DND-41 (cell line): ENCODE measurements around the gene HTT.
A peak's percentile ranks its signal among the peaks of the same experiment; 100 is the strongest.

ENCODE experiments used
- ATAC-seq: fragments of 200-7000 bp; cut with Tn5 transposase; 3 replicates; pipeline ENCODE4 v1.9.1; 2021; ENCODE audit warnings: low read depth; ENCODE audit not compliant: insufficient read depth
- DNase-seq: peaks from one replicate; pipeline ENCODE4 v3.0.0-alpha.2; 2020
- H2AFZ ChIP-seq: 2 replicates; pipeline ENCODE4 v1.6.0; 2012; ENCODE audit warnings: low read depth, low read length
- H3K27ac ChIP-seq: 2 replicates; pipeline ENCODE4 v1.5.1; 2012; ENCODE audit warnings: low read length, inconsistent platforms
- H3K27me3 ChIP-seq: fragments of 200-600 bp; sonication (generic); 2 replicates; pipeline ENCODE4 v1.6.0; 2012; ENCODE audit warnings: low read length, mild to moderate bottlenecking, inconsistent platforms; ENCODE audit not compliant: insufficient read depth, poor library complexity
- H3K36me3 ChIP-seq: 2 replicates; pipeline ENCODE4 v1.5.1; 2012; ENCODE audit warnings: low read length, inconsistent platforms; ENCODE audit not compliant: insufficient read depth
- H3K4me1 ChIP-seq: 2 replicates; pipeline ENCODE4 v1.5.1; 2012; ENCODE audit warnings: mild to moderate bottlenecking, low read length; ENCODE audit not compliant: insufficient read depth
- H3K4me2 ChIP-seq: 2 replicates; pipeline ENCODE4 v1.6.0; 2012; ENCODE audit warnings: mild to moderate bottlenecking, moderate library complexity, low read length, inconsistent platforms; ENCODE audit not compliant: insufficient read depth
- H3K4me3 ChIP-seq, 2 experiments: fragments of 200-600 bp in 1 of 2; shearing (Covaris generic) in 1 of 2; 2 replicates each; pipeline ENCODE4 v1.5.1; 2012 to 2016; ENCODE audit warnings: inconsistent platforms in 2 of 2, low read length in 2 of 2, mild to moderate bottlenecking in 2 of 2, low read depth in 1 of 2, moderate library complexity in 1 of 2
- H3K79me2 ChIP-seq: 2 replicates; pipeline ENCODE4 v1.6.0; 2012; ENCODE audit warnings: low read length, inconsistent platforms; ENCODE audit not compliant: insufficient read depth
- H3K9ac ChIP-seq: 2 replicates; pipeline ENCODE4 v1.6.0; 2012; ENCODE audit warnings: low read depth, mild to moderate bottlenecking, inconsistent platforms, low read length, moderate library complexity
- H3K9me3 ChIP-seq: 2 replicates; pipeline ENCODE4 v1.5.1; 2012; ENCODE audit warnings: low read length, moderate library complexity, mild to moderate bottlenecking, inconsistent platforms; ENCODE audit not compliant: insufficient read depth, severe bottlenecking
- H4K20me1 ChIP-seq: 2 replicates; pipeline ENCODE4 v1.6.0; 2012; ENCODE audit warnings: low read length; ENCODE audit not compliant: insufficient read depth
- EZH2 ChIP-seq: IDR thresholded peaks from 3 replicates; pipeline ENCODE4 v1.6.1; 2012; ENCODE audit warnings: borderline replicate concordance, low read depth, mild to moderate bottlenecking, moderate library complexity, low read length, inconsistent platforms; ENCODE audit not compliant: severe bottlenecking
- TF ChIP-seq, protein P1 (sequence below): IDR thresholded peaks from 2 replicates; pipeline ENCODE4 v1.5.1; 2012; ENCODE audit warnings: borderline replicate concordance, low read length, moderate library complexity, mild to moderate bottlenecking; ENCODE audit not compliant: poor library complexity, severe bottlenecking; ENCODE audit errors: extremely low read depth

HTT gene

DNA sequence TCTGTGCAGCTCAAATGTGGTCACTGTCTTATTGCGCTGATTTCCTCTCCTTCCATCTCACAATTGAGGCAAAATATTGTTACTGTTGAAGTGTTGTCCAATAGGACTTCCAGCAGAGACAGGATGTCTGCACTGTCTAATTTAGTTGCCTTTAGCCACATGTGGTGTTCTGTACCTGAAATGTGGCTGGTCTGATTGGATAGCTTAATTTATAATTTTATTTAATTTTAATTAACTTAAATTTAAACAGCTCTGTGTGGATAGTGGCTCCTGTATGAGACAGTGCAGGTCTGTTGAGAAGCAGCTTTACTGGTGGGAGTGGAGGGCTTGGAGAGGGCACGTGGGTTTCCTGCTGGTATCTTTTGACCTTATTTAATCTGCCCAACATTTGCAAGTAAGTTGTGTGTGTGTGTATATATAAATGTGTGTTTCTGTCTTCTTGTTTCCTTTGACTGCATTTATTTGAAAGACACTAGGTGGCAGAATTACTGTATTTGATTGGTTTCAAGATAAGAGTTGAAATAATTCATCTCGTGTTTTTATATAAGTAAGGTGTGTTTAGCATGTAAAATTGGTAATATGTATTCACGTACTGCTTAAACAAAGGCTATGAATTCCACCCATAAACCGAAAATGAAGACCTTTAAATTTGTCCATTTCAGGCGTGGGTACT lies 119.2 kb downstream of the HTT start:
- TF ChIP-seq, protein P1, sequence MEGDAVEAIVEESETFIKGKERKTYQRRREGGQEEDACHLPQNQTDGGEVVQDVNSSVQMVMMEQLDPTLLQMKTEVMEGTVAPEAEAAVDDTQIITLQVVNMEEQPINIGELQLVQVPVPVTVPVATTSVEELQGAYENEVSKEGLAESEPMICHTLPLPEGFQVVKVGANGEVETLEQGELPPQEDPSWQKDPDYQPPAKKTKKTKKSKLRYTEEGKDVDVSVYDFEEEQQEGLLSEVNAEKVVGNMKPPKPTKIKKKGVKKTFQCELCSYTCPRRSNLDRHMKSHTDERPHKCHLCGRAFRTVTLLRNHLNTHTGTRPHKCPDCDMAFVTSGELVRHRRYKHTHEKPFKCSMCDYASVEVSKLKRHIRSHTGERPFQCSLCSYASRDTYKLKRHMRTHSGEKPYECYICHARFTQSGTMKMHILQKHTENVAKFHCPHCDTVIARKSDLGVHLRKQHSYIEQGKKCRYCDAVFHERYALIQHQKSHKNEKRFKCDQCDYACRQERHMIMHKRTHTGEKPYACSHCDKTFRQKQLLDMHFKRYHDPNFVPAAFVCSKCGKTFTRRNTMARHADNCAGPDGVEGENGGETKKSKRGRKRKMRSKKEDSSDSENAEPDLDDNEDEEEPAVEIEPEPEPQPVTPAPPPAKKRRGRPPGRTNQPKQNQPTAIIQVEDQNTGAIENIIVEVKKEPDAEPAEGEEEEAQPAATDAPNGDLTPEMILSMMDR, result peak; percentile 65
- TF ChIP-seq EZH2, result no peak
- H4K20me1 ChIP-seq, result peaks cover 7% of the 10 kb centered on the region; the same call in 1 of the 2 replicates
- H2AFZ ChIP-seq, result no peak overlapping the region
- no peak for DNase-seq
- H3K9me3 ChIP-seq, result no peaks in the 10 kb centered on the region
- no peak overlapping the region for H3K9ac ChIP-seq
- no peaks in the 10 kb centered on the region for H3K27me3 ChIP-seq
- no peak overlapping the region for H3K4me3 ChIP-seq
- H3K4me1 ChIP-seq, result peaks cover 16% of the 10 kb centered on the region
- H3K4me2 ChIP-seq, result no peak overlapping the region
- H3K27ac ChIP-seq, result no peak overlapping the region
- no peaks in the 10 kb centered on the region for H3K79me2 ChIP-seq
- H3K36me3 ChIP-seq, result peaks cover 70% of the 10 kb centered on the region
- ATAC-seq, result 0 out of 3 replicates have a peak, but pooled peaks have one; percentile 37

DNA sequence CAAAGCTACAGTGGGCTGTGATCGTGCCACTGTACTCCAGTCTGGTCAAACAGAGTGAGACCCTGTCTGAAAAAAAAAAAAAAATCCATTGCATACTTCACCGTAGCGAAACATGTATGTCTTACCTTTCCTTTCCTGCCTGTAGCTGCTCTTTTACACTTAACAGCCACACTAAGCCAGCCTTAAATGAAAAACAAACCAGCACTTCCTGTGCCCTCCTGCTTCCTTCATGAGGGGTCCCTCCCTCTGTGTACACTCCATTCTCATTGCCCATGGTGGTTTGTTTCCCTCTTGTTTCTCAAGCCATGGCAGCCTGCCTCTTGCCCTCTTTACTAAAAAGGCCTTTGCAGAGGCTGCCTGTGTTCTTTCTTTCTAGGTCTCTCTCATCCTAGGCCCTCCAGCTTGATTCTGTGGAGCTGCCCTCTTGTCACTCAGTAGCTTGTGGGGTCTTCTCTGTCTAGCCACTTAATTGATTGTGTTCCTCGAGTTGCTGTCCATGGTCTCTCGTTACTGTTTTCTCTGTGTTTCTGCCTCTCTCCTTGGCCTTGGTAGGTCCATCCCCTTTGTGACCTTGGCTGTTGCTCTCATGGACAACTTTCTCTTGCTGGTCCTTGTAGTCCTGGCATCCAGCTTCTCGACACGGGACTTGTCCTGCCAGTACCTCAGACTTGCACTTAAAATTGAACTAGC lies 122.3 kb downstream of the HTT start:
- Histone ChIP-seq H3K27me3 (no peaks in the 10 kb centered on the region), H3K36me3 (peaks cover 63% of the 10 kb centered on the region), H3K4me2 (no peak overlapping the region), H2AFZ (no peak overlapping the region), H3K4me1 (peaks cover 40% of the 10 kb centered on the region), H4K20me1 (peaks cover 7% of the 10 kb centered on the region; the same call in 1 of the 2 replicates), H3K27ac (peak overlapping the region; percentile 20), H3K79me2 (no peaks in the 10 kb centered on the region), H3K9ac (no peak overlapping the region), H3K4me3 (no peak overlapping the region), H3K9me3 (no peaks in the 10 kb centered on the region)
- peak; percentile 73 for ATAC-seq
- DNase-seq, result no peak
- TF ChIP-seq, protein P1, result no peak
- no peak for TF ChIP-seq EZH2

DNA sequence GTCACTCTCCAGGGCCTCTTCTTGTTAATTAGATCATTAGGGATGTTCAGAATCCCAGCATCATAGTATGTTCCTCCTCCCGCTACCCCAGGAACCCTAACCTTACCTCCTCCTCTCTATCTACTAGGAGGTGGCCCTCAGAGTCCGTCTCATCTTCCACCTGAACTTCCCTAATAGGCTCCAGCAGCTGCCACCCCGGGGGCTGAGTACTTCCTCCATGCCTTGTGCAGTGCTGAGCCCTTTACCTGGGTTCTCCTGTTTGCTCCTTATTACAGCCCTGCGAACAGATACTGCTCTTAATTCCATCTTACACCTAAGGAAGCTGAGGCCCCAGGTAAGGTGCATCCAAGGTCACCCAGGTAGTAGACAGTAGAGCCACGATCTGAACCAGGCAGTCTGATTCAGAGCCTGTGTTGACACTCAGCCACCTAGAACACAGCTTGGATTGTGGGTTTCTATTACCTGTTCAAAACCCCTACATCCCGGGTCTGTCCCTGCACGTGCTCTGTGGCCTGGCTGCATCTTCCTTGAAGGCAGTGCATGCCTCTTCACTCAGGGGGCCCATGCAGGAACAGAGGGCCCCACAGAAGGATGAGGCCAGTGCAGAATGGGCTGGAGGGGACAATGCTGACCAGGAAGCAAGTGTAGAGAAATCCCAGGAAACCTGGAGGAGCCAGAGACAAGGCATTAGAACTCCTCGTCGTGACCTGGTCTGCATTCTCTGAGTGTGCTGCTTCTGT lies 123.1 kb downstream of the HTT start:
- ATAC-seq (no peak), DNase-seq (no peak)
- H3K4me3 ChIP-seq, result no peak overlapping the region
- peaks cover 7% of the 10 kb centered on the region; the same call in 1 of the 2 replicates for H4K20me1 ChIP-seq
- H3K36me3 ChIP-seq, result peaks cover 58% of the 10 kb centered on the region
- no peak overlapping the region for H3K9ac ChIP-seq
- TF ChIP-seq, protein P1, result no peak
- TF ChIP-seq EZH2, result no peak
- H3K27me3 ChIP-seq, result no peaks in the 10 kb centered on the region
- H3K4me1 ChIP-seq, result peaks cover 47% of the 10 kb centered on the region
- no peaks in the 10 kb centered on the region for H3K9me3 ChIP-seq
- no peak overlapping the region for H2AFZ ChIP-seq
- peak overlapping the region; percentile 20 for H3K27ac ChIP-seq
- H3K79me2 ChIP-seq, result no peaks in the 10 kb centered on the region
- no peak overlapping the region for H3K4me2 ChIP-seq
